ENCODE results near the gene POP4.

GRCh38 chr19:29588095-29588494 is 18.0 kb upstream of the POP4 start:
- TF ChIP-seq CTCF (IDR thresholded peaks at IDR 0.05 in 2 of 3, conservative IDR thresholded peaks at IDR 0.05 in 1 of 3; ENCODE audit: control insufficient read depth in 2 of 3, extremely low read depth in 1 of 3, insufficient read depth in 1 of 3, low read depth in 3 of 3, low read length in 3 of 3): no peak
- no peak for TF ChIP-seq NR2F1 (conservative IDR thresholded peaks at IDR 0.05)
- TF ChIP-seq PML (IDR thresholded peaks at IDR 0.05; ENCODE audit: low read length): no peak
- no peak for TF ChIP-seq ETV6 (conservative IDR thresholded peaks at IDR 0.05 in 1 of 2, IDR thresholded peaks at IDR 0.05 in 1 of 2; ENCODE audit: borderline replicate concordance in 1 of 2, low read depth in 1 of 2)
- TF ChIP-seq ZZZ3 (IDR thresholded peaks at IDR 0.05; ENCODE audit: control insufficient read depth, insufficient read length, low read depth): no peak
